IPS-18c (cell line): ENCODE data around the gene ZRANB3.
"Not testable (repeated sequence)": the region's sequence is repeated elsewhere in the genome, so short reads cannot be mapped to it uniquely, and the experiment has no call there.

Source experiments
- H3K4me3 ChIP-seq: 2 replicates; pipeline ENCODE4 v1.7.0; 2013; ENCODE audit warnings: low read depth, mild to moderate bottlenecking, low read length, moderate library complexity; ENCODE audit not compliant: insufficient read depth
- H3K9me3 ChIP-seq: one replicate; pipeline ENCODE4 v1.6.1; 2013; ENCODE audit warnings: mild to moderate bottlenecking, low read length, moderate library complexity; ENCODE audit not compliant: control insufficient read depth, insufficient read depth

Gene ZRANB3

GRCh38 chr2:135094508-135094907, 436.5 kb downstream of the ZRANB3 start:
- H3K9me3 ChIP-seq: no peaks in the 10 kb centered on the region
- H3K4me3 ChIP-seq: no peak overlapping the region

GRCh38 chr2:135093670-135094330, 437.2 kb downstream of the ZRANB3 start:
- Histone ChIP-seq H3K9me3 (no peaks in the 10 kb centered on the region), H3K4me3 (no peak overlapping the region)

GRCh38 chr2:135093193-135093592, 437.8 kb downstream of the ZRANB3 start:
- Histone ChIP-seq H3K4me3 (no peak overlapping the region), H3K9me3 (no peaks in the 10 kb centered on the region)

- H3K4me3 ChIP-seq: no peak overlapping the region
- no peaks in the 10 kb centered on the region for H3K9me3 ChIP-seq
Measured at GRCh38 chr2:135091681-135092080, 439.3 kb downstream of the ZRANB3 start.

GRCh38 chr2:135089597-135089996, 441.4 kb downstream of the ZRANB3 start:
- not testable (repeated sequence) for H3K9me3 ChIP-seq, H3K4me3 ChIP-seq
